Gastroesophageal sphincter (tissue), 3 donors: ENCODE results near the gene SLC4A2.

Experiments
- EP300 ChIP-seq: sonication (generic); formaldehyde crosslinking; IDR thresholded peaks from one replicate; pipeline ENCODE4 v1.6.1; 2017; ENCODE audit warnings: antibody characterized with exemption, mild to moderate bottlenecking
- POLR2A ChIP-seq, 2 donors: fragments of 450-650 bp; IDR thresholded peaks; one replicate each; pipeline ENCODE4 v1.6.1; 2017; ENCODE audit warnings: antibody characterized with exemption in 2 of 2, mild to moderate bottlenecking in 2 of 2, moderate library complexity in 1 of 2
- POLR2AphosphoS5 ChIP-seq: sonication (generic); formaldehyde crosslinking; IDR thresholded peaks from one replicate; pipeline ENCODE4 v1.6.1; 2017; ENCODE audit warnings: antibody characterized with exemption
- TF ChIP-seq, protein P1 (sequence below), 4 experiments: fragments of 200-600 bp in 2 of 4; fragments of 450-650 bp in 2 of 4; sonication (generic) in 1 of 4; IDR thresholded peaks; one replicate each; pipeline ENCODE4 v1.5.1; 2017 to 2019; ENCODE audit warnings: antibody characterized with exemption in 4 of 4, mild to moderate bottlenecking in 2 of 4, moderate library complexity in 2 of 4

- TF ChIP-seq, protein P1, sequence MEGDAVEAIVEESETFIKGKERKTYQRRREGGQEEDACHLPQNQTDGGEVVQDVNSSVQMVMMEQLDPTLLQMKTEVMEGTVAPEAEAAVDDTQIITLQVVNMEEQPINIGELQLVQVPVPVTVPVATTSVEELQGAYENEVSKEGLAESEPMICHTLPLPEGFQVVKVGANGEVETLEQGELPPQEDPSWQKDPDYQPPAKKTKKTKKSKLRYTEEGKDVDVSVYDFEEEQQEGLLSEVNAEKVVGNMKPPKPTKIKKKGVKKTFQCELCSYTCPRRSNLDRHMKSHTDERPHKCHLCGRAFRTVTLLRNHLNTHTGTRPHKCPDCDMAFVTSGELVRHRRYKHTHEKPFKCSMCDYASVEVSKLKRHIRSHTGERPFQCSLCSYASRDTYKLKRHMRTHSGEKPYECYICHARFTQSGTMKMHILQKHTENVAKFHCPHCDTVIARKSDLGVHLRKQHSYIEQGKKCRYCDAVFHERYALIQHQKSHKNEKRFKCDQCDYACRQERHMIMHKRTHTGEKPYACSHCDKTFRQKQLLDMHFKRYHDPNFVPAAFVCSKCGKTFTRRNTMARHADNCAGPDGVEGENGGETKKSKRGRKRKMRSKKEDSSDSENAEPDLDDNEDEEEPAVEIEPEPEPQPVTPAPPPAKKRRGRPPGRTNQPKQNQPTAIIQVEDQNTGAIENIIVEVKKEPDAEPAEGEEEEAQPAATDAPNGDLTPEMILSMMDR (IDR thresholded peaks at IDR 0.05): no peak
- TF ChIP-seq POLR2A (IDR thresholded peaks at IDR 0.05): no peak
- no peak for TF ChIP-seq EP300
- TF ChIP-seq POLR2AphosphoS5: no peak
Observed at GRCh38 chr7:151074817-151075661, 15.7 kb downstream of the SLC4A2 start.
